HL-60 (cell line): ENCODE measurements around the gene ROGDI.

ENCODE experiments used
- CTCF ChIP-seq: IDR thresholded peaks from one replicate; pipeline ENCODE4 v1.5.1; 2011; ENCODE audit warnings: low read length, control low read depth, inconsistent platforms; ENCODE audit not compliant: insufficient read depth
- GABPA ChIP-seq: IDR thresholded peaks from 2 replicates; pipeline ENCODE4 v1.6.1; 2012; ENCODE audit warnings: low read depth
- POLR2AphosphoS5 ChIP-seq: IDR thresholded peaks from 2 replicates; pipeline ENCODE4 v1.6.1; 2012; ENCODE audit warnings: low read depth
- REST ChIP-seq: IDR thresholded peaks from 2 replicates; pipeline ENCODE4 v1.6.1; 2012; ENCODE audit warnings: low read depth; ENCODE audit not compliant: insufficient replicate concordance
- SPI1 ChIP-seq: IDR thresholded peaks from 2 replicates; pipeline ENCODE4 v1.6.1; 2012; ENCODE audit warnings: low read depth, mild to moderate bottlenecking, borderline replicate concordance

GRCh38 chr16:4788910-4789309, 13.5 kb downstream of the ROGDI start:
- no peak for TF ChIP-seq CTCF
- no peak for TF ChIP-seq REST
- TF ChIP-seq POLR2AphosphoS5, result no peak
- no peak for TF ChIP-seq GABPA
- no peak for TF ChIP-seq SPI1
